HEK293 (cell line): Measurements from ENCODE around the gene DUSP15.

Source experiments
- CTCF ChIA-PET: fragments of 350-600 bp; formaldehyde crosslinking; extraction: SDS; loops from one replicate; lab custom pipeline; 2021; ENCODE audit warnings: antibody characterized with exemption; lab: Yijun Ruan, JAX
- POLR2A ChIA-PET: fragments of 300-600 bp; formaldehyde crosslinking; extraction: SDS; loops from one replicate; lab custom pipeline; 2020; ENCODE audit warnings: antibody characterized with exemption, inconsistent platforms; lab: Yijun Ruan, JAX
- H3K27ac ChIP-seq: fragments of 200-500 bp; sonication (Bioruptor generic); 2 replicates; pipeline ENCODE4 v1.5.1; 2014; ENCODE audit warnings: low read depth, low read length, control low read depth, inconsistent platforms; ENCODE audit errors: extremely low read depth
- H3K36me3 ChIP-seq, 2 experiments: fragments of 200-500 bp in 1 of 2; sonication (Bioruptor generic) in 1 of 2; 1 replicate in 1 of 2; 2 replicates in 1 of 2; pipeline ENCODE4 v1.5.1; 2014 to 2017; ENCODE audit warnings: inconsistent platforms in 2 of 2, low read length in 2 of 2; ENCODE audit not compliant: control insufficient read depth in 2 of 2, insufficient read depth in 1 of 2
- H3K4me1 ChIP-seq: fragments of 200-500 bp; sonication (Bioruptor generic); 2 replicates; pipeline ENCODE4 v1.5.1; 2014; ENCODE audit warnings: mild to moderate bottlenecking, low read length, inconsistent platforms; ENCODE audit not compliant: control insufficient read depth, insufficient read depth
- H3K4me3 ChIP-seq: 2 replicates; pipeline ENCODE4 v1.5.1; 2011; ENCODE audit warnings: low read depth, mild to moderate bottlenecking, control low read depth, low read length, moderate library complexity
- H3K9me3 ChIP-seq: fragments of 200-500 bp; sonication (Bioruptor generic); 2 replicates; pipeline ENCODE4 v1.5.1; 2014; ENCODE audit warnings: low read depth, low read length, inconsistent platforms; ENCODE audit not compliant: control insufficient read depth, insufficient read depth
- GLIS1 ChIP-seq: fragments of 450-650 bp; formaldehyde crosslinking; IDR thresholded peaks from 2 replicates; pipeline ENCODE4 v1.5.1; 2016; ENCODE audit warnings: missing biosample characterization, missing genetic modification characterization
- KLF1 ChIP-seq: fragments of 450-650 bp; formaldehyde crosslinking; IDR thresholded peaks from 2 replicates; pipeline ENCODE4 v1.5.1; 2016; ENCODE audit warnings: missing biosample characterization, missing genetic modification characterization
- ZNF248 ChIP-seq: fragments of 450-650 bp; formaldehyde crosslinking; IDR thresholded peaks from 2 replicates; pipeline ENCODE4 v1.5.1; 2017; ENCODE audit warnings: missing biosample characterization, missing genetic modification characterization
- ZNF37A ChIP-seq: fragments of 450-650 bp; IDR thresholded peaks from 2 replicates; pipeline ENCODE4 v1.5.1; 2018; ENCODE audit warnings: missing biosample characterization, missing genetic modification characterization
- ZNF423 ChIP-seq: fragments of 450-650 bp; formaldehyde crosslinking; IDR thresholded peaks from 2 replicates; pipeline ENCODE4 v1.5.1; 2016; ENCODE audit warnings: missing biosample characterization, missing genetic modification characterization
- ZNF426 ChIP-seq: fragments of 450-650 bp; formaldehyde crosslinking; IDR thresholded peaks from 2 replicates; pipeline ENCODE4 v1.5.1; 2017; ENCODE audit warnings: missing biosample characterization, missing genetic modification characterization, mild to moderate bottlenecking, inconsistent platforms, moderate library complexity
- ZNF473 ChIP-seq: fragments of 450-650 bp; formaldehyde crosslinking; IDR thresholded peaks from 2 replicates; pipeline ENCODE4 v1.5.1; 2017; ENCODE audit warnings: missing biosample characterization, missing genetic modification characterization
- ZNF561 ChIP-seq: fragments of 450-650 bp; IDR thresholded peaks from 2 replicates; pipeline ENCODE4 v1.5.1; 2018; ENCODE audit warnings: missing biosample characterization, missing genetic modification characterization, borderline replicate concordance
- ZNF664 ChIP-seq: fragments of 450-650 bp; formaldehyde crosslinking; IDR thresholded peaks from 2 replicates; pipeline ENCODE4 v1.5.1; 2016; ENCODE audit warnings: missing biosample characterization, missing genetic modification characterization
- ZNF791 ChIP-seq: fragments of 450-650 bp; formaldehyde crosslinking; IDR thresholded peaks from 2 replicates; pipeline ENCODE4 v1.5.1; 2016; ENCODE audit warnings: missing biosample characterization, missing genetic modification characterization
- ZNF792 ChIP-seq: fragments of 450-650 bp; formaldehyde crosslinking; IDR thresholded peaks from 2 replicates; pipeline ENCODE4 v1.5.1; 2016; ENCODE audit warnings: missing biosample characterization, missing genetic modification characterization
- TF ChIP-seq, protein P1 (sequence below): fragments of 450-650 bp; formaldehyde crosslinking; IDR thresholded peaks from 2 replicates; pipeline ENCODE4 v1.5.1; 2016; ENCODE audit warnings: missing biosample characterization, missing genetic modification characterization
- TF ChIP-seq, protein P2 (sequence below): fragments of 450-650 bp; formaldehyde crosslinking; IDR thresholded peaks from 2 replicates; pipeline ENCODE4 v1.5.1; 2016; ENCODE audit warnings: missing biosample characterization, missing genetic modification characterization
- TF ChIP-seq, protein P3 (sequence below): fragments of 450-650 bp; formaldehyde crosslinking; IDR thresholded peaks from 2 replicates; pipeline ENCODE4 v1.5.1; 2016; ENCODE audit warnings: missing biosample characterization, missing genetic modification characterization
- TF ChIP-seq, protein P4 (sequence below): fragments of 450-650 bp; formaldehyde crosslinking; IDR thresholded peaks from 2 replicates; pipeline ENCODE4 v1.5.1; 2016; ENCODE audit warnings: missing biosample characterization, missing genetic modification characterization
- TF ChIP-seq, protein P5 (sequence below): fragments of 450-650 bp; formaldehyde crosslinking; IDR thresholded peaks from 2 replicates; pipeline ENCODE4 v1.5.1; 2017; ENCODE audit warnings: missing biosample characterization, missing genetic modification characterization

Gene DUSP15

DNA sequence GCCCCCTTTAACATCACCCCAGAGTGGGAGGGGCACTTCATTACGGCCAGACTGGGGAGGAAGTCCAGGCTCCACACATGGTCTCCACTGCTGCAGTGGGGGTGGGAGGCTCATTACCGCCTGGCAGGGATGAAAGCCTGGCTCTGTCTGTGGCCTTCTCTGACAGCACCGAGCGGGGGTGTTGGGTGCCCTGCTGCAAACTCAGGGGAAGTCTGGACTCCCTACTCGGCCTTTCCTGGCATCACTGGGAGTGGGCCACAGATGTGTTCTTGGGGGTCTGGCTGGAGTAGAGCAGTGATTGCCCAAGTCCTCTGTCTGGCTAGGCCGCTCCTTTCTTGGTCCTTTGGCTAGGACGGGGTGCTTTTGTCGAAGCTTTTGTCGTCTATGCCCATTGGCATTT, 27.2 kb upstream of the DUSP15 start (continued):
- TF ChIP-seq, protein P1, sequence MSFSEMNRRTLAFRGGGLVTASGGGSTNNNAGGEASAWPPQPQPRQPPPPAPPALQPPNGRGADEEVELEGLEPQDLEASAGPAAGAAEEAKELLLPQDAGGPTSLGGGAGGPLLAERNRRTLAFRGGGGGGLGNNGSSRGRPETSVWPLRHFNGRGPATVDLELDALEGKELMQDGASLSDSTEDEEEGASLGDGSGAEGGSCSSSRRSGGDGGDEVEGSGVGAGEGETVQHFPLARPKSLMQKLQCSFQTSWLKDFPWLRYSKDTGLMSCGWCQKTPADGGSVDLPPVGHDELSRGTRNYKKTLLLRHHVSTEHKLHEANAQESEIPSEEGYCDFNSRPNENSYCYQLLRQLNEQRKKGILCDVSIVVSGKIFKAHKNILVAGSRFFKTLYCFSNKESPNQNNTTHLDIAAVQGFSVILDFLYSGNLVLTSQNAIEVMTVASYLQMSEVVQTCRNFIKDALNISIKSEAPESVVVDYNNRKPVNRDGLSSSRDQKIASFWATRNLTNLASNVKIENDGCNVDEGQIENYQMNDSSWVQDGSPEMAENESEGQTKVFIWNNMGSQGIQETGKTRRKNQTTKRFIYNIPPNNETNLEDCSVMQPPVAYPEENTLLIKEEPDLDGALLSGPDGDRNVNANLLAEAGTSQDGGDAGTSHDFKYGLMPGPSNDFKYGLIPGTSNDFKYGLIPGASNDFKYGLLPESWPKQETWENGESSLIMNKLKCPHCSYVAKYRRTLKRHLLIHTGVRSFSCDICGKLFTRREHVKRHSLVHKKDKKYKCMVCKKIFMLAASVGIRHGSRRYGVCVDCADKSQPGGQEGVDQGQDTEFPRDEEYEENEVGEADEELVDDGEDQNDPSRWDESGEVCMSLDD (tag by site-specific recombination), result no peak
- TF ChIP-seq ZNF791 (tag by site-specific recombination), result no peak
- TF ChIP-seq ZNF423 (tag by site-specific recombination), result no peak
- TF ChIP-seq ZNF792, result no peak

DNA sequence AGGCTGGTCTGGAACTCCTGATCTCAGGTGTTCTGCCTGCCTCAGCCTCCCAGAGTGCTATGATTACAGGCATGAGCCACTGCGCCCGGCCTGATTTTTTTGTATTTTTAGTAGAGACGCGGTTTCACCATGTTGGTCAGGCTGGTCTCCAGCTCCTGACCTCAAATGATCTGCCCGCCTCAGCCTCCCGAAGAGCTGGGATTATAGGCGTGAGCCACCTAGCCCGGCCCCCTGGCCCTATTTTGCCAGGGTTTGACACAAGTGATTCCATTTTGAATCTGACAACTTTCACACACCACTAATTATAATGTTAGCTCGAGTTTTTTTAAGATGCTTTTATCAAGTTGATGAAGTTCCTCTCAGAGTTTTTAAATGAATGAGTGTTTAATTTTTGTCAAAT, 25.7 kb upstream of the DUSP15 start:
- CTCF ChIA-PET, result interaction anchor here (0.6 kb wide), 1 partner anchor 199 kb away, joined by 3 read pairs; no protein-coding TSS in a partner anchor
- no peak overlapping the region for H3K4me3 ChIP-seq
- H3K9me3 ChIP-seq, result no peaks in the 10 kb centered on the region
- H3K4me1 ChIP-seq, result no peaks in the 10 kb centered on the region
- no peak overlapping the region for H3K27ac ChIP-seq
- no peak for TF ChIP-seq KLF1 (tag by site-specific recombination)
- TF ChIP-seq ZNF248 (tag by site-specific recombination), result no peak
- TF ChIP-seq ZNF426, result no peak
- TF ChIP-seq, protein P2, sequence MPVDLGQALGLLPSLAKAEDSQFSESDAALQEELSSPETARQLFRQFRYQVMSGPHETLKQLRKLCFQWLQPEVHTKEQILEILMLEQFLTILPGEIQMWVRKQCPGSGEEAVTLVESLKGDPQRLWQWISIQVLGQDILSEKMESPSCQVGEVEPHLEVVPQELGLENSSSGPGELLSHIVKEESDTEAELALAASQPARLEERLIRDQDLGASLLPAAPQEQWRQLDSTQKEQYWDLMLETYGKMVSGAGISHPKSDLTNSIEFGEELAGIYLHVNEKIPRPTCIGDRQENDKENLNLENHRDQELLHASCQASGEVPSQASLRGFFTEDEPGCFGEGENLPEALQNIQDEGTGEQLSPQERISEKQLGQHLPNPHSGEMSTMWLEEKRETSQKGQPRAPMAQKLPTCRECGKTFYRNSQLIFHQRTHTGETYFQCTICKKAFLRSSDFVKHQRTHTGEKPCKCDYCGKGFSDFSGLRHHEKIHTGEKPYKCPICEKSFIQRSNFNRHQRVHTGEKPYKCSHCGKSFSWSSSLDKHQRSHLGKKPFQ (tag by site-specific recombination), result no peak
- no peak for TF ChIP-seq ZNF664 (tag by site-specific recombination)
- no peak for TF ChIP-seq ZNF473 (tag by site-specific recombination)
- TF ChIP-seq ZNF37A, result no peak
- TF ChIP-seq, protein P3, sequence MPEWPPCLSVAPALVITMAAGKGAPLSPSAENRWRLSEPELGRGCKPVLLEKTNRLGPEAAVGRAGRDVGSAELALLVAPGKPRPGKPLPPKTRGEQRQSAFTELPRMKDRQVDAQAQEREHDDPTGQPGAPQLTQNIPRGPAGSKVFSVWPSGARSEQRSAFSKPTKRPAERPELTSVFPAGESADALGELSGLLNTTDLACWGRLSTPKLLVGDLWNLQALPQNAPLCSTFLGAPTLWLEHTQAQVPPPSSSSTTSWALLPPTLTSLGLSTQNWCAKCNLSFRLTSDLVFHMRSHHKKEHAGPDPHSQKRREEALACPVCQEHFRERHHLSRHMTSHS, result no peak
- TF ChIP-seq GLIS1, result no peak
- no peak for TF ChIP-seq ZNF561 (tag by site-specific recombination)
- no peak for TF ChIP-seq ZNF792
- TF ChIP-seq, protein P4, sequence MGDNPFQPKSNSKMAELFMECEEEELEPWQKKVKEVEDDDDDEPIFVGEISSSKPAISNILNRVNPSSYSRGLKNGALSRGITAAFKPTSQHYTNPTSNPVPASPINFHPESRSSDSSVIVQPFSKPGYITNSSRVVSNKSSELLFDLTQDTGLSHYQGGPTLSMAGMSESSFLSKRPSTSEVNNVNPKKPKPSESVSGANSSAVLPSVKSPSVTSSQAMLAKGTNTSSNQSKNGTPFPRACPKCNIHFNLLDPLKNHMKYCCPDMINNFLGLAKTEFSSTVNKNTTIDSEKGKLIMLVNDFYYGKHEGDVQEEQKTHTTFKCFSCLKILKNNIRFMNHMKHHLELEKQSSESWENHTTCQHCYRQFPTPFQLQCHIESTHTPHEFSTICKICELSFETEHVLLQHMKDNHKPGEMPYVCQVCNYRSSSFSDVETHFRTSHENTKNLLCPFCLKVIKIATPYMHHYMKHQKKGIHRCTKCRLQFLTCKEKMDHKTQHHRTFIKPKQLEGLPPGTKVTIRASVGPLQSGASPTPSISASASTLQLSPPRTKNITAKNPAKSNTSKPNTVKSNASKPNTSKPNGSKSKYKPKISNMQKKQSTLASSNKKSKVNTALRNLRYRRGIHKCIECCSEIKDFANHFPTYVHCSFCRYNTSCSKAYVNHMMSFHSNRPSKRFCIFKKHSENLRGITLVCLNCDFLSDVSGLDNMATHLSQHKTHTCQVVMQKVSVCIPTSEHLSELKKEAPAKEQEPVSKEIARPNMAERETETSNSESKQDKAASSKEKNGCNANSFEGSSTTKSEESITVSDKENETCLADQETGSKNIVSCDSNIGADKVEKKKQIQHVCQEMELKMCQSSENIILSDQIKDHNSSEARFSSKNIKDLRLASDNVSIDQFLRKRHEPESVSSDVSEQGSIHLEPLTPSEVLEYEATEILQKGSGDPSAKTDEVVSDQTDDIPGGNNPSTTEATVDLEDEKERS, result no peak
- TF ChIP-seq, protein P5, sequence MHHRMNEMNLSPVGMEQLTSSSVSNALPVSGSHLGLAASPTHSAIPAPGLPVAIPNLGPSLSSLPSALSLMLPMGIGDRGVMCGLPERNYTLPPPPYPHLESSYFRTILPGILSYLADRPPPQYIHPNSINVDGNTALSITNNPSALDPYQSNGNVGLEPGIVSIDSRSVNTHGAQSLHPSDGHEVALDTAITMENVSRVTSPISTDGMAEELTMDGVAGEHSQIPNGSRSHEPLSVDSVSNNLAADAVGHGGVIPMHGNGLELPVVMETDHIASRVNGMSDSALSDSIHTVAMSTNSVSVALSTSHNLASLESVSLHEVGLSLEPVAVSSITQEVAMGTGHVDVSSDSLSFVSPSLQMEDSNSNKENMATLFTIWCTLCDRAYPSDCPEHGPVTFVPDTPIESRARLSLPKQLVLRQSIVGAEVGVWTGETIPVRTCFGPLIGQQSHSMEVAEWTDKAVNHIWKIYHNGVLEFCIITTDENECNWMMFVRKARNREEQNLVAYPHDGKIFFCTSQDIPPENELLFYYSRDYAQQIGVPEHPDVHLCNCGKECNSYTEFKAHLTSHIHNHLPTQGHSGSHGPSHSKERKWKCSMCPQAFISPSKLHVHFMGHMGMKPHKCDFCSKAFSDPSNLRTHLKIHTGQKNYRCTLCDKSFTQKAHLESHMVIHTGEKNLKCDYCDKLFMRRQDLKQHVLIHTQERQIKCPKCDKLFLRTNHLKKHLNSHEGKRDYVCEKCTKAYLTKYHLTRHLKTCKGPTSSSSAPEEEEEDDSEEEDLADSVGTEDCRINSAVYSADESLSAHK (tag by site-specific recombination), result no peak
- TF ChIP-seq, all 188 proteins: peak for 0
- no peaks in the 10 kb centered on the region for H3K36me3 ChIP-seq
- POLR2A ChIA-PET, result no interaction called here
